Smooth muscle cell of trachea (primary cell): ENCODE results near the gene PRR20G. TPM values are rescaled to one million over a fixed set of nuclear protein-coding genes. Genes with fewer than 3 reads are reported as not detected.

Experiments
- total RNA-seq: library from RNA; depleted of rRNA; stranded (reverse); fragments of >200 nt; gene quantifications from 2 replicates; pipeline ENCODE4 v1.2.1, GENCODE V29; 2014

PRR20G gene
- total RNA-seq, result not detected in 2 replicates

GRCh38 chr3:127287840-127288239 is at the start of gene PRR20G:
PRR20G (minus strand) TSS chr3:127288046; CDS start chr3:127287365, 681 bp downstream.

Other genes with a start within 250 kb of the PRR20G start
- not detected in 2 replicates for gene PRR23E, start 94.9 kb downstream of the PRR20G start, total RNA-seq